ENCODE results near the gene NCOA7. TPM values are rescaled to one million over a fixed set of nuclear protein-coding genes. Genes with fewer than 3 reads are reported as not detected.

Gene NCOA7
- total RNA-seq, 2 experiments from 2014 or later = 34.6 to 35.7 TPM

DNA sequence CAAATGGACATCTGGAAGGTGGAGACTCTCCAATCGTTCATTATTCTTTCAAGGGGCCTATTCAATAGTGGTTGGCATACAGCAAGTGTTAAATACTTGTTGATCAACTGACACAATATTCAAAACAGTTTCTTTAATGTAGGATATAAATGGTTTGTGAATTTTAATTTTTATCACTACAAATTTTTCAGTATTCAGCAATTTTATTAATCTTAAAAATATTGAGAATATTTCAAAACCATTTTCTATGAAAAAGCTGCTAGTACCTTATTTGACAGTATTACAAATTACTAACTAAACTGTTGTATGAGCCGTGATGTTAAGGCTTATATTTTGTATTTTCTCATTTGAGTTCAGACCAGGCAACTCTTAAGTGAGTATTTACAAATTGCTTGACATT is 32.4 kb downstream of the NCOA7 start:
- H3K4me3 ChIP-seq (ENCODE audit: low read length) = no peak overlapping the region
- intact Hi-C loops (cut with DNase I, micrococcal nuclease) = no loop called here
- ChIA-PET CTCF (no interaction called here), POLR2A (no interaction called here)
- peaks cover 23% of the 10 kb centered on the region for H3K36me3 ChIP-seq (ENCODE audit: insufficient read depth, low read length)
- ATAC-seq (ENCODE audit: poor library complexity) (no peak), DNase-seq (no peak)
- H3K27ac Mint-ChIP-seq = no peak overlapping the region
- TF ChIP-seq, protein P1, sequence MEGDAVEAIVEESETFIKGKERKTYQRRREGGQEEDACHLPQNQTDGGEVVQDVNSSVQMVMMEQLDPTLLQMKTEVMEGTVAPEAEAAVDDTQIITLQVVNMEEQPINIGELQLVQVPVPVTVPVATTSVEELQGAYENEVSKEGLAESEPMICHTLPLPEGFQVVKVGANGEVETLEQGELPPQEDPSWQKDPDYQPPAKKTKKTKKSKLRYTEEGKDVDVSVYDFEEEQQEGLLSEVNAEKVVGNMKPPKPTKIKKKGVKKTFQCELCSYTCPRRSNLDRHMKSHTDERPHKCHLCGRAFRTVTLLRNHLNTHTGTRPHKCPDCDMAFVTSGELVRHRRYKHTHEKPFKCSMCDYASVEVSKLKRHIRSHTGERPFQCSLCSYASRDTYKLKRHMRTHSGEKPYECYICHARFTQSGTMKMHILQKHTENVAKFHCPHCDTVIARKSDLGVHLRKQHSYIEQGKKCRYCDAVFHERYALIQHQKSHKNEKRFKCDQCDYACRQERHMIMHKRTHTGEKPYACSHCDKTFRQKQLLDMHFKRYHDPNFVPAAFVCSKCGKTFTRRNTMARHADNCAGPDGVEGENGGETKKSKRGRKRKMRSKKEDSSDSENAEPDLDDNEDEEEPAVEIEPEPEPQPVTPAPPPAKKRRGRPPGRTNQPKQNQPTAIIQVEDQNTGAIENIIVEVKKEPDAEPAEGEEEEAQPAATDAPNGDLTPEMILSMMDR (IDR thresholded peaks at IDR 0.05) = no peak
- no peaks in the 10 kb centered on the region for H3K27me3 ChIP-seq (ENCODE audit: control insufficient read depth in 1 of 2, insufficient read depth in 2 of 2, low read length in 2 of 2)
- no peak overlapping the region for H3K4me3 Mint-ChIP-seq
- peaks cover 49% of the 10 kb centered on the region for H3K4me1 Mint-ChIP-seq (ENCODE audit: low read depth)
- H3K36me3 Mint-ChIP-seq (ENCODE audit: low read depth) = peaks cover 60% of the 10 kb centered on the region
- no peaks in the 10 kb centered on the region for H3K27me3 Mint-ChIP-seq
- H3K9me3 Mint-ChIP-seq = no peaks in the 10 kb centered on the region
- H3K4me1 ChIP-seq (ENCODE audit: insufficient read depth, low read length) = peaks cover 17% of the 10 kb centered on the region
- no peak overlapping the region for H3K27ac ChIP-seq (ENCODE audit: low read depth in 1 of 2, low read length in 2 of 2)
- H3K9me3 ChIP-seq (ENCODE audit: control insufficient read depth in 1 of 2, insufficient read depth in 1 of 2, low read length in 2 of 2) = peaks cover 0 to 4% of the 10 kb centered on the region in 2 experiments

- peaks cover 22% of the 10 kb centered on the region for H3K4me1 ChIP-seq (ENCODE audit: insufficient read depth, low read length)
- no peaks in the 10 kb centered on the region for H3K27me3 Mint-ChIP-seq
- ChIA-PET CTCF (interaction anchor here (0.9 to 1.3 kb wide), 3 partner anchors 9 to 64 kb away, joined by 4 to 5 read pairs (median 4); no protein-coding TSS in a partner anchor), POLR2A (interaction anchor here (1.3 to 2.9 kb wide), 2 partner anchors 9 to 34 kb away, joined by 4 to 15 read pairs; partner anchors contain the start of gene NCOA7)
- TF ChIP-seq, protein P1 (IDR thresholded peaks at IDR 0.05) = no peak
- no peak for DNase-seq
- peaks cover 16% of the 10 kb centered on the region for H3K36me3 ChIP-seq (ENCODE audit: insufficient read depth, low read length)
- intact Hi-C loops (cut with DNase I, micrococcal nuclease) = no loop called here
- H3K27ac Mint-ChIP-seq = peak overlapping the region; percentile 66
- no peak overlapping the region for H3K4me3 Mint-ChIP-seq
- ATAC-seq (ENCODE audit: poor library complexity) = no peak
- no peak overlapping the region for H3K27ac ChIP-seq (ENCODE audit: low read depth in 1 of 2, low read length in 2 of 2)
- no peak overlapping the region for H3K4me3 ChIP-seq (ENCODE audit: low read length)
- no peaks in the 10 kb centered on the region for H3K27me3 ChIP-seq (ENCODE audit: control insufficient read depth in 1 of 2, insufficient read depth in 2 of 2, low read length in 2 of 2)
- peaks cover 0 to 4% of the 10 kb centered on the region in 2 experiments for H3K9me3 ChIP-seq (ENCODE audit: control insufficient read depth in 1 of 2, insufficient read depth in 1 of 2, low read length in 2 of 2)
- H3K4me1 Mint-ChIP-seq (ENCODE audit: low read depth) = peaks cover 50% of the 10 kb centered on the region
- peaks cover 42% of the 10 kb centered on the region for H3K36me3 Mint-ChIP-seq (ENCODE audit: low read depth)
- no peaks in the 10 kb centered on the region for H3K9me3 Mint-ChIP-seq
Measured at GRCh38 chr6:125824946-125825771, 34.4 kb downstream of the NCOA7 start.

DNA sequence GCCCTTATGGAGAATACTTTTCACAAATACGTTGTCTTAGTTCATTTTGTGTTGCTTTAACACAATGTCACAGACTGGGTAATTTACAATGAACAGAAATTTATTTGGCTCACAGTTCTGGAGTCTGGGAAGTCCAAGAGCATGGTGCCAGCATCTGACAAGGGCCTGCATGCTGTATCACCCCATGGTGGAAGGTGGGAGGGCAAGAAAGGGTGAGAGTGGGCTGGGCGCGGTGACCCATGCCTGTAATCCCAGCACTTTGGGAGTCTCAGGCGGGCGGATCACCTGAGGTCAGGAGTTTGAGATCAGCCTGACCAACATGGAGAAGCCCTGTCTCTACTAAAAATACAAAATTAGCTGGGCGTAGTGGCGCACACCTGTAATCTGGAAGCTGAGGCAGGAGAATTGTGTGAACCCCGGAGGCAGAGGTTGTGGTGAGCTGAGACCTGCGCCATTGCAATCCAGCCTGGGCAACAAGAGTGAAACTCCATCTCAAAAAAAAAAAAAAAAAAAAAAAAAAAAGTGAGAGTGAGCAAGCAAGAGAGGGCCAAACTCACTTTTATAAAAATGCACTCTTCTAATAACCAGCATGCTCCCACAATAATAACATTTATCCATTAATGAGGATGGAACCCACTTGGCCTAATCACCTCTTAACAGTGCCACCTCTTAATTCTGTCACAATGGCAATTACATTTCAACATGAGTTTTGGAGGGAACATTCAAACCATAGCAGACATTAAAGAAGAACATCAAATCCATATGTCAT is 36.1 kb downstream of the NCOA7 start:
- intact Hi-C loops (cut with DNase I, micrococcal nuclease) = no loop called here
- Histone ChIP-seq H3K27ac (ENCODE audit: low read depth in 1 of 2, low read length in 2 of 2) (no peak overlapping the region), H3K27me3 (ENCODE audit: control insufficient read depth in 1 of 2, insufficient read depth in 2 of 2, low read length in 2 of 2) (no peaks in the 10 kb centered on the region), H3K9me3 (ENCODE audit: control insufficient read depth in 1 of 2, insufficient read depth in 1 of 2, low read length in 2 of 2) (peaks cover 0 to 4% of the 10 kb centered on the region in 2 experiments), H3K36me3 (ENCODE audit: insufficient read depth, low read length) (peaks cover under 1% of the 10 kb centered on the region), H3K4me1 (ENCODE audit: insufficient read depth, low read length) (peaks cover 23% of the 10 kb centered on the region), H3K4me3 (ENCODE audit: low read length) (no peak overlapping the region)
- ATAC-seq (ENCODE audit: poor library complexity) (no peak), DNase-seq (peak in 2 of 14 experiments; percentile 36 to 41)
- Mint-ChIP-seq H3K36me3 (ENCODE audit: low read depth) (peaks cover 25% of the 10 kb centered on the region), H3K27ac (peak overlapping the region; percentile 72), H3K4me3 (no peak overlapping the region), H3K27me3 (no peaks in the 10 kb centered on the region), H3K4me1 (ENCODE audit: low read depth) (peaks cover 52% of the 10 kb centered on the region), H3K9me3 (no peaks in the 10 kb centered on the region)
- ChIA-PET CTCF (no interaction called here), POLR2A (interaction anchor here (8.9 kb wide), 1 partner anchor 36 kb away, joined by 109 read pairs; the partner anchor contains the start of gene NCOA7)
- TF ChIP-seq, protein P1 (IDR thresholded peaks at IDR 0.05) = no peak

Measured in CD4-positive, alpha-beta T cell (primary cell).